SJCRH30 (cell line): ENCODE measurements around the gene CISD2. TPM values are rescaled to one million over a fixed set of nuclear protein-coding genes. Genes with fewer than 3 reads are reported as not detected.
A peak's percentile ranks its signal among the peaks of the same experiment; 100 is the strongest.
"Not testable (repeated sequence)": the region's sequence is repeated elsewhere in the genome, so short reads cannot be mapped to it uniquely, and the experiment has no call there.

Source experiments
- DNase-seq, 2 experiments: peaks; one replicate each; pipeline ENCODE4 v3.0.0-alpha.2; 2015 to 2020
- H3K27ac ChIP-seq: fragments of 250-450 bp; sonication (Bioruptor Pico); 2 replicates; pipeline ENCODE4 v1.5.1; 2020; ENCODE audit warnings: mild to moderate bottlenecking, moderate library complexity
- H3K27me3 ChIP-seq: fragments of 250-450 bp; sonication (Bioruptor Pico); 2 replicates; pipeline ENCODE4 v1.5.1; 2020; ENCODE audit warnings: mild to moderate bottlenecking, moderate library complexity
- H3K36me3 ChIP-seq: fragments of 250-450 bp; sonication (Bioruptor Pico); 2 replicates; pipeline ENCODE4 v1.5.1; 2020; ENCODE audit warnings: mild to moderate bottlenecking, moderate library complexity
- H3K4me1 ChIP-seq: fragments of 250-450 bp; sonication (Bioruptor Pico); 2 replicates; pipeline ENCODE4 v1.5.1; 2020; ENCODE audit warnings: mild to moderate bottlenecking, moderate library complexity
- H3K4me3 ChIP-seq: fragments of 250-450 bp; sonication (Bioruptor Pico); 2 replicates; pipeline ENCODE4 v1.5.1; 2020; ENCODE audit warnings: mild to moderate bottlenecking, moderate library complexity
- H3K9me3 ChIP-seq: fragments of 250-450 bp; sonication (Bioruptor Pico); replicated peaks from 2 replicates; pipeline ENCODE4 v1.5.1; 2020; ENCODE audit warnings: mild to moderate bottlenecking, moderate library complexity
- total RNA-seq: library from RNA; depleted of rRNA; stranded (reverse); fragments of >200 nt; shearing (Covaris generic); gene quantifications from 2 replicates; pipeline ENCODE4 v1.2.3, GENCODE V29; 2014; rRNA removed

The CISD2 gene
- total RNA-seq, 1 experiment from 2014 or later: 64.0 TPM

DNA sequence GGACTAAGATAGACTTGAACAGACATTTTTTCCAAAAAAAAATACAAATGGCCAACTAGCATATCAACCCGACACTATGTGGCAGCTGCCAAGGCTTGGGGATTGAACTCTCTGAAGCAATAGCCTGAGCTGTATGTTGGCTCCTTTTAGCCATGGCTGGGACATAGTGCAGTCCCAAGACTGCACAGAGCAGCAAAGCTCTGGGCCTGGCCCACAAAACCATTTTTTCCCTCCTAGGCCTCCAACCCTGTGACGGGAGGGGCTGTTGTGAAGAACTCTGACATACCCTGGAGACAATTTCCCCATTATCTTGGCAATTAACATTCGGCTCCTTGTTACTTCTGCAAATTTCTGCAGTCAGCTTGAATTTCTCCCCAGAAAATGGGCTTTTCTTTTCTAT, 50.1 kb downstream of the CISD2 start:
- H3K4me1 ChIP-seq: no peaks in the 10 kb centered on the region
- no peaks in the 10 kb centered on the region for H3K9me3 ChIP-seq
- H3K36me3 ChIP-seq: no peaks in the 10 kb centered on the region
- no peak overlapping the region for H3K4me3 ChIP-seq
- no peaks in the 10 kb centered on the region for H3K27me3 ChIP-seq
- DNase-seq: no peak
- H3K27ac ChIP-seq: no peak overlapping the region

DNA sequence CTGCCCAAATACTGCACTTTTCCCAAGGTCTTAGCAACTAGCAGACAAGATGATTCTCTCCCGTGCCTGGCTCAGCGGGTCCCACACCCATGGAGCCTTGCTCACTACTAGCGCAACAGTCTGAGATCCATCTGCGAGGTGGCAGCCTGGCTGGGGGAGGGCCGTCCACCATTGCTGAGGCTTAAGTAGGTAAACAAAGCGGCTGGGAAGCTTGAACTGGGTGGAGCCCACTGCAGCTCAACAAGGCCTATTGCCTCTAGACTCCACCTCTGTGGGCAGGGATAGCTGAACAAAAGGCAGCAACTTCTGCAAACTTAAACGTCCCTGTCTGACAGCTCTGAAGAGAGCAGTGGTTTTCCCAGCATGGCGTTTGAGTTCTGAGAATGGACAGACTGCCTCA, 50.9 kb downstream of the CISD2 start:
- not testable (repeated sequence) for H3K9me3 ChIP-seq, H3K27ac ChIP-seq, H3K4me1 ChIP-seq, H3K36me3 ChIP-seq, H3K27me3 ChIP-seq
- peak overlapping the region; percentile 21; the same call in 1 of the 2 replicates for H3K4me3 ChIP-seq
- peak; percentile 20 to 24 for DNase-seq

DNA sequence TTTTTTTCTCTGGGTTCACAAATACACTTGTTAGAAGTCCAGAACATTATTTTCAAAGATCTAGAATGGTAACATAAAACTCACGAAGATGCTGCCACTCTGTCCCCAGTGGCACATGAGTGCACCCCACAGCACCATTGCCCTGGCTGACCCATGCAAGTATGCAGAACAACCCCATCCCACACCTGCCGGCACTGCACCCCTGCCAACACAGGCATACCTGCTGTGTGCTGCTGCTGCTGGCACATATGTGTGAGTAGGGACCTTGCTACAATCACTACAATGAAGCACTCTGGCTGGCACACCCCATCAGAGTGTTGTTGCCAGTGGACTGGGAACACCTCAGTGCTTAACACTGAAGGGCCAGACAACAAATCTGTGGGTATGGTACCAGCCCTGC, 66.9 kb downstream of the CISD2 start:
- no peaks in the 10 kb centered on the region for H3K9me3 ChIP-seq
- DNase-seq: no peak
- H3K27ac ChIP-seq: no peak overlapping the region
- no peaks in the 10 kb centered on the region for H3K36me3 ChIP-seq
- no peaks in the 10 kb centered on the region for H3K4me1 ChIP-seq
- no peak overlapping the region for H3K4me3 ChIP-seq
- no peaks in the 10 kb centered on the region for H3K27me3 ChIP-seq

DNA sequence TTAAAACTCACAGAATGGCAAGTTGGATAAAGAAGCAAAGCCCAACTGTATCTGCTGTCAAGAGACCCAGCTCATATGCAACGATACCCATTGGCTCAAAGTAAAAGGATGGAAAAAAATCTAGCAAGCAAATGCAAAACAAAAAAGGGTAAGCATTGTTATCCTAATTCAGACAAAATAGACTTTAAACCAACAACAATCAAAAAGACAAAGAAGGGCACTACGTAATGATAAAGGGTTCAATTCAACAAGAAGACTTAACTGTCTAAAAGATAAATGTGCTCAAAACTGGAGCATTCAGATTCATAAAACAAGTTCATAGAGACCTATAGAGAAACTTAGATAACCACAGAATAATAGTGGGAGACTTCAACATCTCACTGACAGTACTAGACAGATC, 69.3 kb downstream of the CISD2 start:
- H3K4me3 ChIP-seq, H3K27ac ChIP-seq, H3K36me3 ChIP-seq, H3K4me1 ChIP-seq, DNase-seq, H3K27me3 ChIP-seq, H3K9me3 ChIP-seq: not testable (repeated sequence)

Other genes with a start within 250 kb of the CISD2 start
- gene MANBA, start 108.0 kb upstream of the CISD2 start, total RNA-seq: 13.5 and 14.1 TPM in 2 replicates
- gene UBE2D3, start 41.4 kb upstream of the CISD2 start, total RNA-seq: 484 and 529 TPM in 2 replicates
- 0.22 and 0.91 TPM in 2 replicates for gene SLC9B1, start 150.7 kb downstream of the CISD2 start, total RNA-seq
- 16.8 and 20.6 TPM in 2 replicates for gene SLC9B2, start 207.8 kb downstream of the CISD2 start, total RNA-seq
- 98.9 and 109 TPM in 2 replicates for gene BDH2, start 230.8 kb downstream of the CISD2 start, total RNA-seq